Endothelial cell (in vitro differentiated cells): ENCODE results near the gene LONP2. TPM values are rescaled to one million over a fixed set of nuclear protein-coding genes. Genes with fewer than 3 reads are reported as not detected.
"Not testable (repeated sequence)": the region's sequence is repeated elsewhere in the genome, so short reads cannot be mapped to it uniquely, and the experiment has no call there.

Experiments used
- DNase-seq: peaks from one replicate; pipeline ENCODE4 v3.0.0; 2021; ENCODE audit warnings: low spot score
- H3K27ac Mint-ChIP-seq: one replicate; pipeline ENCODE4 v1.8.0; 2021; ENCODE audit warnings: mixed read lengths, inconsistent platforms; ENCODE audit not compliant: unreplicated experiment
- H3K27me3 Mint-ChIP-seq: one replicate; pipeline ENCODE4 v1.8.0; 2021; ENCODE audit warnings: mild to moderate bottlenecking, moderate library complexity, mixed read lengths, inconsistent platforms; ENCODE audit not compliant: unreplicated experiment
- H3K36me3 Mint-ChIP-seq: one replicate; pipeline ENCODE4 v1.8.0; 2021; ENCODE audit warnings: mild to moderate bottlenecking, low read depth, mixed read lengths, inconsistent platforms; ENCODE audit not compliant: unreplicated experiment
- H3K4me1 Mint-ChIP-seq: one replicate; pipeline ENCODE4 v1.8.0; 2021; ENCODE audit warnings: mild to moderate bottlenecking, mixed read lengths, inconsistent platforms; ENCODE audit not compliant: unreplicated experiment
- H3K4me3 Mint-ChIP-seq: one replicate; pipeline ENCODE4 v1.8.0; 2021; ENCODE audit warnings: mild to moderate bottlenecking, mixed read lengths, inconsistent platforms; ENCODE audit not compliant: unreplicated experiment
- H3K9me3 Mint-ChIP-seq: one replicate; pipeline ENCODE4 v1.8.0; 2021; ENCODE audit warnings: mixed read lengths, inconsistent platforms; ENCODE audit not compliant: unreplicated experiment
- total RNA-seq: library from RNA; stranded (reverse); fragmentation: NEBNext Ultra II Directional; extraction: Animal tissue kit (Norgen Biotek cat#: 25700); gene quantifications from one replicate; pipeline ENCODE4 v1.2.1, GENCODE V29; 2021; ENCODE audit not compliant: unreplicated experiment
- TF ChIP-seq, protein P1 (sequence below): fragments of 200-600 bp; sonication (generic); IDR thresholded peaks from one replicate; pipeline ENCODE4 v1.5.0; 2021; ENCODE audit warnings: antibody characterized with exemption; ENCODE audit not compliant: unreplicated experiment

Gene LONP2
- total RNA-seq, 1 donor from 2014 or later, result 42.6 TPM

DNA sequence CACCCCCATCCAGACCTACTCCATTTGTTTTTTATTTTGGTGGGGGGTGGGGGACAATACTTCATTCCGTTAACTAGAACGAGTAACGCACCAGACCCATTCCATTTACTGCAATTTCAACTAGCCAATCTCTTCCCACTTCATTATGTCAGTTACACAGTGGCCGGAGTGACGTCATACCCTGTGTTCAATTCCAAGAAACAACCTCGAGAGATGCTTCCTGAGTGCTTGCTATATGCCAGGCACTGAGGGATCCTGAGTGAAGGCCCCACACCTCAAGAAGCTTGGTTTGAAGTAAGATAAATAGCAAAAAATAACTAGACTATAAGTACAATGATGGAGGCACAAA, 150.2 kb downstream of the LONP2 start:
- Mint-ChIP-seq H3K9me3 (no peaks in the 10 kb centered on the region), H3K27ac (peak overlapping the region; percentile 7), H3K4me3 (no peak overlapping the region), H3K4me1 (peaks cover 5% of the 10 kb centered on the region), H3K27me3 (no peaks in the 10 kb centered on the region), H3K36me3 (no peaks in the 10 kb centered on the region)
- no peak for DNase-seq
- TF ChIP-seq, protein P1, sequence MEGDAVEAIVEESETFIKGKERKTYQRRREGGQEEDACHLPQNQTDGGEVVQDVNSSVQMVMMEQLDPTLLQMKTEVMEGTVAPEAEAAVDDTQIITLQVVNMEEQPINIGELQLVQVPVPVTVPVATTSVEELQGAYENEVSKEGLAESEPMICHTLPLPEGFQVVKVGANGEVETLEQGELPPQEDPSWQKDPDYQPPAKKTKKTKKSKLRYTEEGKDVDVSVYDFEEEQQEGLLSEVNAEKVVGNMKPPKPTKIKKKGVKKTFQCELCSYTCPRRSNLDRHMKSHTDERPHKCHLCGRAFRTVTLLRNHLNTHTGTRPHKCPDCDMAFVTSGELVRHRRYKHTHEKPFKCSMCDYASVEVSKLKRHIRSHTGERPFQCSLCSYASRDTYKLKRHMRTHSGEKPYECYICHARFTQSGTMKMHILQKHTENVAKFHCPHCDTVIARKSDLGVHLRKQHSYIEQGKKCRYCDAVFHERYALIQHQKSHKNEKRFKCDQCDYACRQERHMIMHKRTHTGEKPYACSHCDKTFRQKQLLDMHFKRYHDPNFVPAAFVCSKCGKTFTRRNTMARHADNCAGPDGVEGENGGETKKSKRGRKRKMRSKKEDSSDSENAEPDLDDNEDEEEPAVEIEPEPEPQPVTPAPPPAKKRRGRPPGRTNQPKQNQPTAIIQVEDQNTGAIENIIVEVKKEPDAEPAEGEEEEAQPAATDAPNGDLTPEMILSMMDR, result no peak

DNA sequence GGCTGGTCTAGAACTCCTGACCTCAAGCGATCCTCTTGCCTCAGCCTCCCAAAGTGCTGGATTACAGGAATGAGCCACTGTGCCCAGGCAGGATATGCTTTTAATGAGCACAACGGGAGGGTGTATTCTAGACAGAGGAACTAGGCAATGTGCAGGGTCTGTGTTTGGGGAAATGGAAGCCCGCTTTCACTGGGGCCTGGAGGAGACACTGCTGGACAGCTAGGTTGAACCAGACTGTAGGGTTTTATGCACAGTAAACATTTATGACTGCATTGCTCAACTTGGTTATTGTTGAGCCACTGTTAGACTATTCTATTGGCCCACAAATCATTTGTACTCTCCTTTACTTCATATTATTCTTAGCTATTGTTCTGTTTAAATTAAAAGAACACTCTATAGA, 151.3 kb downstream of the LONP2 start:
- no peaks in the 10 kb centered on the region for H3K36me3 Mint-ChIP-seq
- H3K27me3 Mint-ChIP-seq, result no peaks in the 10 kb centered on the region
- DNase-seq, result no peak
- TF ChIP-seq, protein P1, result no peak
- H3K27ac Mint-ChIP-seq, result no peak overlapping the region
- no peak overlapping the region for H3K4me3 Mint-ChIP-seq
- H3K9me3 Mint-ChIP-seq, result no peaks in the 10 kb centered on the region
- peaks cover 5% of the 10 kb centered on the region for H3K4me1 Mint-ChIP-seq

DNA sequence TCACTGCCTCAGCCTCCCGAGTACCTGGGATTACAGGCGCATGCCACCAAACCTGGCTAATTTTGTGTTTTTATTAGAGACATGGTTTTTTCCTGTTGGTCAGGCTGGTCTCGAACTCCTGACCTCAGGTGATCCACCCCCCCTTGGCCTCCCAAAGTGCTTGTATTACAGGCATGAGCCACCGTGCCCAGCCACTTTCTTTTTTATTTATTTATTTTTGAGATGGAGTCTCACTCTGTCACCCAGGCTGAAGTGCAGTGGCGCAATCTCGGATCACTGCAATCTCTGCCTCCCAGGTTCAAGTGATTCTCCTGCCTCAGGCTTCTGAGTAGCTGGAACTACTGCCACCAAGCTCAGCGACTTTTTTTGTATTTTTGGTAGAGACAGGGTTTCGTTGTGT, 158.4 kb downstream of the LONP2 start:
- not testable (repeated sequence) for H3K4me1 Mint-ChIP-seq, H3K27ac Mint-ChIP-seq, H3K27me3 Mint-ChIP-seq, DNase-seq, H3K9me3 Mint-ChIP-seq, H3K36me3 Mint-ChIP-seq, H3K4me3 Mint-ChIP-seq

DNA sequence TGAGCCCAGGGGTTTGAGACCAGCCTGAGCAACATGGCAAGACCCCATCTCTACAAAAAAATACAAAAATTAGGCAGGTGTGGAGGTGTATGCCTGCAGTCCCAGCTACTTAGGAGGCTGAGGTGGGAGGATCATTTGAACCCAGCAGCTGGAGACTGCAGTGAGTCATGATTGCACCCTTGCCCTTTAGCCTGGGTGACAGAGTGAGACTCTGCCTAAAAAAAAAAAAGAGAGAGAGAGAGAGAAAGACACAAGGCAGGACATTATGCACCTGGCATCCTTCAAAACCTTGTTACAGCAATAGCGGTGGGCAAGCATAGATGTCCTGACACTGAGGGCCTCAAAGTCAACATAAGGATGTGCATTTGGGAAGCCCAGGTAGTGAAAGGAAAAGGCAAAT, 161.1 kb downstream of the LONP2 start:
- TF ChIP-seq, protein P1, result no peak
- H3K27me3 Mint-ChIP-seq, result peaks cover 6% of the 10 kb centered on the region
- no peak overlapping the region for H3K4me3 Mint-ChIP-seq
- H3K36me3 Mint-ChIP-seq, result no peaks in the 10 kb centered on the region
- H3K27ac Mint-ChIP-seq, result no peak overlapping the region
- no peaks in the 10 kb centered on the region for H3K9me3 Mint-ChIP-seq
- H3K4me1 Mint-ChIP-seq, result peaks cover 6% of the 10 kb centered on the region
- DNase-seq, result no peak

DNA sequence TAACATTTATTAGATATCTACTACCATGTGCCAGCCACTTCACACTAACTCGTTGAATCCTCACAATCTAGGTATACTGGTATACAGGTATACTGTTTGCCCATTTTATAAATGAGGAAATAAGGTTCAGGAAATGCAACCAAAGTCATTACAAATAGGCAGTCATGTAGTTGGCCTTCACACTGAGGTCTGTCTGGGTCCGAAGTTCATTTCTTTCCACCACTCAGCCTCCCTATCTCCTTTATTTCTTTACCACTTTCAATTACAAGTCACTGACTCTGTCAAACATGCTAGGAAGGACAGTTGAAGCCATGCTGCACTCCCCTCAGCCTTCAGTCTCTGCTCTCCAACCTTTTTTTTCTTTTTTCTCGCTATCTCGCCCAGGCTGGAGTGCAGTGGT, 161.8 kb downstream of the LONP2 start:
- Mint-ChIP-seq H3K9me3 (no peaks in the 10 kb centered on the region), H3K4me1 (peaks cover 6% of the 10 kb centered on the region), H3K27ac (no peak overlapping the region), H3K36me3 (no peaks in the 10 kb centered on the region), H3K27me3 (peaks cover 6% of the 10 kb centered on the region), H3K4me3 (no peak overlapping the region)
- DNase-seq, result no peak
- TF ChIP-seq, protein P1, result no peak

Other genes with a start within 250 kb of the LONP2 start
- 0.31 TPM for gene ABCC12, start 88.3 kb upstream of the LONP2 start, total RNA-seq
- 0.72 TPM for gene ABCC11, start 3.2 kb downstream of the LONP2 start, total RNA-seq
- gene SIAH1, start 141.1 kb downstream of the LONP2 start, total RNA-seq, result 34.2 TPM